Endothelial cell (in vitro differentiated cells): Measurements from ENCODE around the gene GXYLT2. TPM values are rescaled to one million over a fixed set of nuclear protein-coding genes. Genes with fewer than 3 reads are reported as not detected.

Source experiments
- DNase-seq: peaks from one replicate; pipeline ENCODE4 v3.0.0; 2021; ENCODE audit warnings: low spot score
- H3K27ac Mint-ChIP-seq: one replicate; pipeline ENCODE4 v1.8.0; 2021; ENCODE audit warnings: mixed read lengths, inconsistent platforms; ENCODE audit not compliant: unreplicated experiment
- H3K27me3 Mint-ChIP-seq: one replicate; pipeline ENCODE4 v1.8.0; 2021; ENCODE audit warnings: mild to moderate bottlenecking, moderate library complexity, mixed read lengths, inconsistent platforms; ENCODE audit not compliant: unreplicated experiment
- H3K36me3 Mint-ChIP-seq: one replicate; pipeline ENCODE4 v1.8.0; 2021; ENCODE audit warnings: mild to moderate bottlenecking, low read depth, mixed read lengths, inconsistent platforms; ENCODE audit not compliant: unreplicated experiment
- H3K4me1 Mint-ChIP-seq: one replicate; pipeline ENCODE4 v1.8.0; 2021; ENCODE audit warnings: mild to moderate bottlenecking, mixed read lengths, inconsistent platforms; ENCODE audit not compliant: unreplicated experiment
- H3K4me3 Mint-ChIP-seq: one replicate; pipeline ENCODE4 v1.8.0; 2021; ENCODE audit warnings: mild to moderate bottlenecking, mixed read lengths, inconsistent platforms; ENCODE audit not compliant: unreplicated experiment
- H3K9me3 Mint-ChIP-seq: one replicate; pipeline ENCODE4 v1.8.0; 2021; ENCODE audit warnings: mixed read lengths, inconsistent platforms; ENCODE audit not compliant: unreplicated experiment
- CTCF ChIP-seq: fragments of 200-600 bp; sonication (generic); IDR thresholded peaks from one replicate; pipeline ENCODE4 v1.5.0; 2021; ENCODE audit warnings: antibody characterized with exemption; ENCODE audit not compliant: unreplicated experiment
- total RNA-seq: library from RNA; stranded (reverse); fragmentation: NEBNext Ultra II Directional; extraction: Animal tissue kit (Norgen Biotek cat#: 25700); gene quantifications from one replicate; pipeline ENCODE4 v1.2.1, GENCODE V29; 2021; ENCODE audit not compliant: unreplicated experiment

GXYLT2 gene
- total RNA-seq, 1 donor from 2014 or later = 1.8 TPM

GRCh38 chr3:72862314-72863090 is 25.3 kb upstream of the GXYLT2 start:
- H3K27ac Mint-ChIP-seq = no peak overlapping the region

GRCh38 chr3:72872183-72872582 is 15.7 kb upstream of the GXYLT2 start:
- no peak overlapping the region for H3K27ac Mint-ChIP-seq
- no peaks in the 10 kb centered on the region for H3K36me3 Mint-ChIP-seq
- no peaks in the 10 kb centered on the region for H3K9me3 Mint-ChIP-seq
- no peaks in the 10 kb centered on the region for H3K27me3 Mint-ChIP-seq
- H3K4me3 Mint-ChIP-seq = no peak overlapping the region
- TF ChIP-seq CTCF = no peak
- H3K4me1 Mint-ChIP-seq = no peaks in the 10 kb centered on the region
- DNase-seq = no peak

More at GRCh38 chr3:72862314-72863090, 25.3 kb upstream of the GXYLT2 start:
- no peaks in the 10 kb centered on the region for H3K27me3 Mint-ChIP-seq
- no peaks in the 10 kb centered on the region for H3K36me3 Mint-ChIP-seq
- H3K4me3 Mint-ChIP-seq = no peak overlapping the region
- no peak for DNase-seq
- no peaks in the 10 kb centered on the region for H3K9me3 Mint-ChIP-seq
- no peak for TF ChIP-seq CTCF
- H3K4me1 Mint-ChIP-seq = no peaks in the 10 kb centered on the region

GRCh38 chr3:72887343-72887704 is 522 bp upstream of the GXYLT2 start:
- Mint-ChIP-seq H3K36me3 (peaks cover 3% of the 10 kb centered on the region), H3K27me3 (peaks cover 3% of the 10 kb centered on the region), H3K4me3 (peak overlapping the region; percentile 99), H3K27ac (no peak overlapping the region), H3K4me1 (peaks cover 18% of the 10 kb centered on the region), H3K9me3 (no peaks in the 10 kb centered on the region)
- TF ChIP-seq CTCF = no peak
- DNase-seq = no peak

- Mint-ChIP-seq H3K27me3 (peaks cover 3% of the 10 kb centered on the region), H3K4me1 (peaks cover 29% of the 10 kb centered on the region), H3K36me3 (peaks cover 3% of the 10 kb centered on the region), H3K4me3 (peak overlapping the region; percentile 76), H3K27ac (no peak overlapping the region), H3K9me3 (no peaks in the 10 kb centered on the region)
- TF ChIP-seq CTCF = no peak
- peak; percentile 11 for DNase-seq
These were observed 882 bp downstream of the GXYLT2 start for GRCh38 chr3:72888546-72889309.
